GM10266 (cell line): ENCODE results near the gene FGFR1OP2.
A peak's percentile ranks its signal among the peaks of the same experiment; 100 is the strongest.
"Not testable (repeated sequence)": the region's sequence is repeated elsewhere in the genome, so short reads cannot be mapped to it uniquely, and the experiment has no call there.

Source experiments
- DNase-seq: peaks from one replicate; pipeline ENCODE4 v3.0.0; 2012; ENCODE audit errors: extremely low spot score
- TF ChIP-seq, protein P1 (sequence below): IDR thresholded peaks from 2 replicates; pipeline ENCODE4 v1.5.1; 2012; ENCODE audit warnings: mild to moderate bottlenecking, low read depth; ENCODE audit not compliant: control insufficient read depth, insufficient read depth; ENCODE audit errors: missing control alignments

FGFR1OP2 gene

GRCh38 chr12:26937863-26938700 is at the start of gene FGFR1OP2, which contains the start of gene INTS13:
FGFR1OP2 (plus strand) TSS chr12:26938470; CDS start chr12:26954159, 15,689 bp downstream.
INTS13 (minus strand) TSS chr12:26937981; CDS start chr12:26936803, 1,178 bp downstream.
- TF ChIP-seq, protein P1, sequence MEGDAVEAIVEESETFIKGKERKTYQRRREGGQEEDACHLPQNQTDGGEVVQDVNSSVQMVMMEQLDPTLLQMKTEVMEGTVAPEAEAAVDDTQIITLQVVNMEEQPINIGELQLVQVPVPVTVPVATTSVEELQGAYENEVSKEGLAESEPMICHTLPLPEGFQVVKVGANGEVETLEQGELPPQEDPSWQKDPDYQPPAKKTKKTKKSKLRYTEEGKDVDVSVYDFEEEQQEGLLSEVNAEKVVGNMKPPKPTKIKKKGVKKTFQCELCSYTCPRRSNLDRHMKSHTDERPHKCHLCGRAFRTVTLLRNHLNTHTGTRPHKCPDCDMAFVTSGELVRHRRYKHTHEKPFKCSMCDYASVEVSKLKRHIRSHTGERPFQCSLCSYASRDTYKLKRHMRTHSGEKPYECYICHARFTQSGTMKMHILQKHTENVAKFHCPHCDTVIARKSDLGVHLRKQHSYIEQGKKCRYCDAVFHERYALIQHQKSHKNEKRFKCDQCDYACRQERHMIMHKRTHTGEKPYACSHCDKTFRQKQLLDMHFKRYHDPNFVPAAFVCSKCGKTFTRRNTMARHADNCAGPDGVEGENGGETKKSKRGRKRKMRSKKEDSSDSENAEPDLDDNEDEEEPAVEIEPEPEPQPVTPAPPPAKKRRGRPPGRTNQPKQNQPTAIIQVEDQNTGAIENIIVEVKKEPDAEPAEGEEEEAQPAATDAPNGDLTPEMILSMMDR = no peak
- peak; percentile 91 for DNase-seq

GRCh38 chr12:26890784-26891183 is 47.5 kb upstream of the FGFR1OP2 start:
- DNase-seq = no peak
- TF ChIP-seq, protein P1 = no peak

- DNase-seq = no peak
- TF ChIP-seq, protein P1 = no peak
Measured at GRCh38 chr12:26891704-26892103, 46.6 kb upstream of the FGFR1OP2 start.

DNA sequence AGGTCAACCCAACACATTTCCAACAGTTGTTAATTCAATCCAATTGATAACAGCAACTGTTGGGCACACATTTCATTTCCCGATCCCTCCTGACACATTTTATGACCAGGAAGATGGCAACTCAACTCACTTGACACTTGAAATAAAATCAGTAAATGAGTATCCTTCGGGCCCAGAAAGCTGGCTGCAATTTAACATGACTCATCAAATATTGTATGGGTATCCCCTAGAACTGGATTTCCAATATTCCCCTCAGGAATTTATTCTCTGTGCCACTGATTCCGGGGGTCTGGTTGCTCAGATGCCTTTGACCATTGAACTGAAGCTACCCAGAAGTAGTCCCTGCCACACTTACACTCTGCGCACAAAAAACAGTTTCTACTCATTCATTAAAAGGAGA is 42.6 kb upstream of the FGFR1OP2 start:
- DNase-seq = no peak
- TF ChIP-seq, protein P1 = no peak

DNA sequence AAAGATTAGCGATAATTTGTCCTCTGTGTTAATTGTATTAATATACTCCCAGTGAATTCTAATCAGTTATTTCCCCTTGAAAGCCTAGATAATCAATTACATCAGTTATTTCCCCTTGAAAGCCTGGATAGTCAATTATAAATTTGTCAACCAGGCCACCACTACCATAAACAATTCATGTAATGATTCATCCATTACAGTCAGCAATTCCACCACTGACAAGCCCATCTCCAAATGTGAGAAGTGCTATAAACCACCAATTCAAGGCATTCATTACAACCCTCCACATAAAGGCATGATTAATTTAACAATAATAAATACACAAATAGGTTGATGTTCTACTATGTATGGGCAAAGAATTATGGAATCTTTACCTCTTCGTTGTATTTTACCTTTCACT is 41.4 kb upstream of the FGFR1OP2 start:
- DNase-seq = no peak
- TF ChIP-seq, protein P1 = no peak

DNA sequence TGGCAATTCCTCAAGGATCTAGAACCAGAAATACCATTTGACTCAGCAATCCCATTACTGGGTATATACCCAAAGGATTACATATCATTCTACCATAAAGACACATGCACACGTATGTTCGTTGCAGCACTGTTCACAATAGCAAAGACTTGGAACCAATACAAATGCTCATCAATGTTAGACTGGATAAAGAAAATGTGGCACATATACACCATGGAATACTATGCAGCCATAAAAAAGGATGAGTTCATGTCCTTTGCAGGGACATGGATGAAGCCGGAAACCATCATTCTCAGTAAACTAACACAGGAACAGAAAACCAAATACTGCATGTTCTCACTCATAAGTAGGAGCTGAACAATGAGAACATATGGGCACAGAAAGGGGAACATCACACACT is 34.9 kb upstream of the FGFR1OP2 start:
- not testable (repeated sequence) for DNase-seq

DNA sequence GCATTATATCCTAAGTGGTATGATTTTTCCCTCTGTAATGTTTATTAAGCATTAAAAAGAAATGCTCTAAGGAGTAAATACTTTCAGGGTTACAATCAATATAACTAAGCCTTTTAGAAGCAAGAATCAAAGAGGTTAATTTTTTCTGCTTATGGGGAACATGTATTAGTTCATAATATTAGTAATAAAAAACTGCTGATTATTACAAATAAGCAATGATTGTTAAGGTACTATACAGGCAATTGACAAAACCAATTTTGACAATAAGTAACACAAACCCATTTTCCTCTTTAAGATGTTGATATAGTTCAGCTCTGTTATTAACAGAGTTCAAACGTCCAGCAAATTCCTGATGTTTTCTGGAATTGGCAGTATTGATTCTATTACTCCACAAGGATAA is 32.2 kb upstream of the FGFR1OP2 start:
- no peak for DNase-seq

More for the DNA sequence above, 32.2 kb upstream of the FGFR1OP2 start:
- TF ChIP-seq, protein P1 = no peak
